Smooth muscle cell (in vitro differentiated cells): Measurements from ENCODE around the gene GPSM1. TPM values are rescaled to one million over a fixed set of nuclear protein-coding genes. Genes with fewer than 3 reads are reported as not detected.

Experiments used
- DNase-seq: peaks from one replicate; lab custom pipeline; 2025; ENCODE audit not compliant: unreplicated experiment; lab: John Stamatoyannopoulos, UW
- H2AFZ ChIP-seq: fragments of 200-600 bp; sonication (generic); 2 replicates; pipeline ENCODE4 v1.6.0; 2016; ENCODE audit warnings: antibody characterized with exemption, low read depth, mild to moderate bottlenecking
- H3F3A ChIP-seq: fragments of 200-600 bp; sonication (generic); 2 replicates; pipeline ENCODE4 v1.6.0; 2017; ENCODE audit warnings: antibody characterized with exemption, low read depth
- H3K27ac ChIP-seq: fragments of 200-600 bp; sonication (generic); 2 replicates; pipeline ENCODE4 v1.5.1; 2016; ENCODE audit warnings: low read depth, mild to moderate bottlenecking
- H3K27me3 ChIP-seq: fragments of 200-600 bp; sonication (generic); 2 replicates; pipeline ENCODE4 v1.6.1; 2016; ENCODE audit warnings: low read depth, mild to moderate bottlenecking
- H3K36me3 ChIP-seq: fragments of 200-600 bp; sonication (generic); 2 replicates; pipeline ENCODE4 v1.5.1; 2016; ENCODE audit warnings: low read depth
- H3K4me1 ChIP-seq: fragments of 200-600 bp; sonication (generic); 2 replicates; pipeline ENCODE4 v1.5.1; 2016; ENCODE audit warnings: low read depth
- H3K4me2 ChIP-seq: fragments of 200-600 bp; sonication (generic); 2 replicates; pipeline ENCODE4 v1.6.0; 2016; ENCODE audit warnings: mild to moderate bottlenecking
- H3K4me3 ChIP-seq: fragments of 200-600 bp; sonication (generic); 2 replicates; pipeline ENCODE4 v1.5.1; 2016; ENCODE audit warnings: mild to moderate bottlenecking
- H3K79me2 ChIP-seq: fragments of 200-600 bp; sonication (generic); 2 replicates; pipeline ENCODE4 v1.6.0; 2016; ENCODE audit warnings: low read depth, mild to moderate bottlenecking
- H3K9ac ChIP-seq: fragments of 200-600 bp; sonication (generic); 2 replicates; pipeline ENCODE4 v1.6.0; 2016; ENCODE audit warnings: low read depth
- H3K9me3 ChIP-seq: fragments of 200-600 bp; sonication (generic); replicated peaks from 2 replicates; pipeline ENCODE4 v1.5.1; 2016; ENCODE audit warnings: low read depth
- H4K20me1 ChIP-seq: fragments of 200-600 bp; sonication (generic); 2 replicates; pipeline ENCODE4 v1.6.0; 2016; ENCODE audit warnings: low read depth
- CTCF ChIP-seq: fragments of 200-600 bp; sonication (generic); IDR thresholded peaks from 2 replicates; pipeline ENCODE4 v1.5.1; 2017; ENCODE audit warnings: borderline replicate concordance, mild to moderate bottlenecking, antibody characterized with exemption; ENCODE audit not compliant: insufficient read depth, poor library complexity, severe bottlenecking
- WGBS: methylation state at CpG from one replicate; pipeline ENCODE4 v1.1.7; 2016; ENCODE audit warnings: low lambda C conversion rate; 5-methylcytosine and 5-hydroxymethylcytosine counted together
- polyA plus RNA-seq: library from polyadenylated mRNA; unstranded; fragments of >200 nt; fragmentation: Nextera tagmentation; extraction: Ambion mirVana; gene quantifications from 2 replicates; pipeline ENCODE4 v1.2.1, GENCODE V29; 2016
- total RNA-seq: library from RNA; depleted of rRNA; stranded (reverse); fragments of >200 nt; gene quantifications from 2 replicates; pipeline ENCODE4 v1.2.3, GENCODE V29; 2014

GPSM1 gene
- total and polyA plus RNA-seq, 2 experiments from 2014 or later = 21.1 to 45.9 TPM

- Histone ChIP-seq H3K79me2 (no peaks in the 10 kb centered on the region), H3K4me2 (no peak overlapping the region), H3K36me3 (no peaks in the 10 kb centered on the region), H3K4me1 (no peaks in the 10 kb centered on the region), H3K9me3 (no peaks in the 10 kb centered on the region), H2AFZ (no peak overlapping the region), H4K20me1 (no peaks in the 10 kb centered on the region), H3F3A (no peaks in the 10 kb centered on the region), H3K27me3 (no peaks in the 10 kb centered on the region), H3K9ac (no peak overlapping the region), H3K27ac (no peak overlapping the region), H3K4me3 (no peak overlapping the region)
- no peak for TF ChIP-seq CTCF
- DNase-seq = no peak
Measured at GRCh38 chr9:136308702-136309053, 18.7 kb upstream of the GPSM1 start.

GRCh38 chr9:136309101-136309801 is 18.1 kb upstream of the GPSM1 start:
- H3K27ac ChIP-seq = no peak overlapping the region
- H4K20me1 ChIP-seq = no peaks in the 10 kb centered on the region
- H2AFZ ChIP-seq = no peak overlapping the region
- WGBS = 88% methylated on average over 14 of the region's 22 CpGs
- H3K9ac ChIP-seq = no peak overlapping the region
- no peaks in the 10 kb centered on the region for H3K36me3 ChIP-seq
- H3K4me3 ChIP-seq = no peak overlapping the region
- no peak overlapping the region for H3K4me2 ChIP-seq
- H3F3A ChIP-seq = no peaks in the 10 kb centered on the region
- H3K27me3 ChIP-seq = no peaks in the 10 kb centered on the region
- no peak for DNase-seq
- no peaks in the 10 kb centered on the region for H3K79me2 ChIP-seq
- no peak for TF ChIP-seq CTCF
- no peaks in the 10 kb centered on the region for H3K4me1 ChIP-seq
- no peaks in the 10 kb centered on the region for H3K9me3 ChIP-seq

- H3K9ac ChIP-seq = no peak overlapping the region
- no peak overlapping the region for H3K4me2 ChIP-seq
- H3K9me3 ChIP-seq = no peaks in the 10 kb centered on the region
- 99% methylated on average over 5 of the region's 5 CpGs for WGBS
- H3K4me1 ChIP-seq = no peaks in the 10 kb centered on the region
- no peaks in the 10 kb centered on the region for H4K20me1 ChIP-seq
- H2AFZ ChIP-seq = no peak overlapping the region
- H3K79me2 ChIP-seq = no peaks in the 10 kb centered on the region
- H3K27me3 ChIP-seq = no peaks in the 10 kb centered on the region
- TF ChIP-seq CTCF = no peak
- H3K27ac ChIP-seq = no peak overlapping the region
- no peak overlapping the region for H3K4me3 ChIP-seq
- no peaks in the 10 kb centered on the region for H3F3A ChIP-seq
- no peak for DNase-seq
- no peaks in the 10 kb centered on the region for H3K36me3 ChIP-seq
Measured at GRCh38 chr9:136309806-136310220, 17.5 kb upstream of the GPSM1 start.
